ENCODE data around the gene ADAP1. TPM values are rescaled to one million over a fixed set of nuclear protein-coding genes. Genes with fewer than 3 reads are reported as not detected.
A peak's percentile ranks its signal among the peaks of the same experiment; 100 is the strongest.

Gene ADAP1
- total and polyA plus RNA-seq, 7 donors = 11.4 to 157 (median 72.6) TPM

GRCh38 chr7:899806-900205 is 54.7 kb downstream of the ADAP1 start:
- H3K36me3 ChIP-seq = peaks cover 13 to 58% (median 25%) of the 10 kb centered on the region in 4 donors
- H3K27me3 ChIP-seq = no peaks in the 10 kb centered on the region
- H3K4me3 ChIP-seq = no peak overlapping the region
- no peak overlapping the region for H3K27ac ChIP-seq
- intact Hi-C loops (cut with DNase I) = no loop called here
- H3K9me3 ChIP-seq = no peaks in the 10 kb centered on the region
- no peak for TF ChIP-seq POLR2AphosphoS5 (IDR thresholded peaks at IDR 0.05)
- TF ChIP-seq CTCF (IDR thresholded peaks at IDR 0.05) = no peak
- TF ChIP-seq POLR2A (IDR thresholded peaks at IDR 0.05) = no peak
- TF ChIP-seq EP300 (IDR thresholded peaks at IDR 0.05) = no peak
- 94 to 95% methylated on average over 16 of the region's 16 CpGs for WGBS, 2 donors
- no peak for DNase-seq
- H3K4me1 ChIP-seq = peaks cover 0 to 29% (median 20%) of the 10 kb centered on the region in 4 donors

GRCh38 chr7:898855-899681 is 55.4 kb downstream of the ADAP1 start:
- TF ChIP-seq POLR2A (IDR thresholded peaks at IDR 0.05) (no peak), POLR2AphosphoS5 (IDR thresholded peaks at IDR 0.05) (no peak), EP300 (IDR thresholded peaks at IDR 0.05) (no peak), CTCF (IDR thresholded peaks at IDR 0.05) (no peak)
- Histone ChIP-seq H3K27ac (no peak overlapping the region), H3K9me3 (no peaks in the 10 kb centered on the region), H3K27me3 (no peaks in the 10 kb centered on the region), H3K36me3 (peaks cover 13 to 59% (median 29%) of the 10 kb centered on the region in 4 donors), H3K4me3 (no peak overlapping the region), H3K4me1 (peaks cover 0 to 22% (median 20%) of the 10 kb centered on the region in 4 donors)
- intact Hi-C loops (cut with DNase I) = no loop called here
- 86 to 90% methylated on average over 54 of the region's 54 CpGs for WGBS, 2 donors
- no peak for DNase-seq

- intact Hi-C loops (cut with DNase I) = no loop called here
- no peak for DNase-seq
- WGBS, 2 donors = 80 to 86% methylated on average over 18 of the region's 18 CpGs
- TF ChIP-seq POLR2A (IDR thresholded peaks at IDR 0.05) = no peak
- TF ChIP-seq POLR2AphosphoS5 (IDR thresholded peaks at IDR 0.05) = no peak
- TF ChIP-seq EP300 (IDR thresholded peaks at IDR 0.05) = no peak
- no peak for TF ChIP-seq CTCF (IDR thresholded peaks at IDR 0.05)
- Histone ChIP-seq H3K27me3 (no peaks in the 10 kb centered on the region), H3K27ac (peak overlapping the region in 2 of 4 donors; percentile 11 to 40), H3K4me1 (peaks cover 0 to 22% (median 20%) of the 10 kb centered on the region in 4 donors), H3K36me3 (peaks cover 14 to 62% (median 32%) of the 10 kb centered on the region in 4 donors), H3K4me3 (no peak overlapping the region), H3K9me3 (no peaks in the 10 kb centered on the region)
Measured at GRCh38 chr7:898460-898854, 56.0 kb downstream of the ADAP1 start.

- Histone ChIP-seq H3K9me3 (no peaks in the 10 kb centered on the region), H3K4me3 (no peak overlapping the region), H3K36me3 (peaks cover 19 to 68% (median 32%) of the 10 kb centered on the region in 4 donors), H3K27ac (peak overlapping the region in 3 of 4 donors; percentile 11 to 40 (median 27)), H3K4me1 (peaks cover 0 to 22% (median 20%) of the 10 kb centered on the region in 4 donors), H3K27me3 (no peaks in the 10 kb centered on the region)
- intact Hi-C loops (cut with DNase I) = no loop called here
- WGBS, 2 donors = 65 to 81% methylated on average over 27 of the region's 27 CpGs
- TF ChIP-seq POLR2AphosphoS5 (IDR thresholded peaks at IDR 0.05) (no peak), EP300 (IDR thresholded peaks at IDR 0.05) (no peak), CTCF (IDR thresholded peaks at IDR 0.05) (no peak), POLR2A (IDR thresholded peaks at IDR 0.05) (no peak)
- DNase-seq = no peak
Measured at GRCh38 chr7:897771-898376, 56.6 kb downstream of the ADAP1 start.

Measured in sigmoid colon (tissue), 7 donors.